Lung (tissue), 16 donors: ENCODE measurements around the gene GRSF1. TPM values are rescaled to one million over a fixed set of nuclear protein-coding genes. Genes with fewer than 3 reads are reported as not detected.

Experiments used
- ATAC-seq: fragments of 200-7000 bp; cut with Tn5 transposase; one replicate; pipeline ENCODE4 v1.9.1; 2020; ENCODE audit warnings: moderate number of reproducible peaks; ENCODE audit not compliant: insufficient read depth, low FRiP score
- DNase-seq, 3 donors: peaks; one replicate each; pipeline ENCODE4 v3.0.0-alpha.2; 2013 to 2017
- H3K27ac ChIP-seq, 2 donors: one replicate each; pipeline ENCODE4 v1.5.1; 2013; ENCODE audit warnings: mild to moderate bottlenecking in 2 of 2, moderate library complexity in 2 of 2, control low read depth in 1 of 2, inconsistent platforms in 1 of 2, low read depth in 1 of 2, low read length in 1 of 2
- H3K27me3 ChIP-seq, 3 donors: one replicate each; pipeline ENCODE4 v1.5.1; 2013; ENCODE audit warnings: low read length in 2 of 3; ENCODE audit not compliant: control insufficient read depth in 3 of 3, insufficient read depth in 3 of 3
- H3K36me3 ChIP-seq, 4 donors: one replicate each; pipeline ENCODE4 v1.5.1; 2013; ENCODE audit warnings: low read length in 4 of 4, mild to moderate bottlenecking in 1 of 4, moderate library complexity in 1 of 4; ENCODE audit not compliant: control insufficient read depth in 4 of 4, insufficient read depth in 4 of 4
- H3K4me1 ChIP-seq, 5 donors: one replicate each; pipeline ENCODE4 v1.5.1; 2013; ENCODE audit warnings: low read length in 5 of 5, mild to moderate bottlenecking in 2 of 5, moderate library complexity in 1 of 5; ENCODE audit not compliant: control insufficient read depth in 5 of 5, insufficient read depth in 5 of 5
- H3K4me3 ChIP-seq: one replicate; pipeline ENCODE4 v1.5.1; 2013; ENCODE audit warnings: mild to moderate bottlenecking, control low read depth, moderate library complexity
- H3K9ac ChIP-seq, 2 donors: one replicate each; pipeline ENCODE4 v1.5.1; 2013; ENCODE audit warnings: low read length in 2 of 2, control low read depth in 1 of 2; ENCODE audit not compliant: insufficient read depth in 1 of 2
- H3K9me3 ChIP-seq, 4 donors: one replicate each; pipeline ENCODE4 v1.5.1; 2013; ENCODE audit warnings: low read length in 3 of 4, mild to moderate bottlenecking in 1 of 4, moderate library complexity in 1 of 4; ENCODE audit not compliant: control insufficient read depth in 4 of 4, insufficient read depth in 3 of 4
- WGBS, 2 donors: extraction: QIAGEN DNeasy Blood & Tissue Kit; methylation state at CpG; one replicate each; pipeline ENCODE4 v1.1.7; 2013; 5-methylcytosine and 5-hydroxymethylcytosine counted together
- long read RNA-seq, 5 donors: transcript quantifications; one replicate each; lab custom pipeline, GENCODE V29; 2026
- polyA plus RNA-seq, 2 donors: library from polyadenylated mRNA; stranded (reverse); fragments of 200-250 nt; gene quantifications; one replicate each; pipeline ENCODE4 v1.2.1, GENCODE V29; 2013
- total RNA-seq, 2 donors: library from RNA; depleted of rRNA in 1 of 2; stranded (reverse); fragments of >200 nt in 1 of 2; gene quantifications; one replicate each; pipeline ENCODE4 v1.2.1, GENCODE V29; 2014 to 2021
- TF ChIP-seq, protein P1 (sequence below): IDR thresholded peaks from 2 replicates; pipeline ENCODE4 v1.5.1; 2012; ENCODE audit warnings: mild to moderate bottlenecking; ENCODE audit errors: control extremely low read depth, extremely low read depth
- donor health status: control.
- donor health status: control.
- donor health status: Bipolar disorder and iron deficiency.
- donor health status: healthy.
- donor health status: DM: yes; HTN: yes; CAD: no.

Gene GRSF1, protein sequence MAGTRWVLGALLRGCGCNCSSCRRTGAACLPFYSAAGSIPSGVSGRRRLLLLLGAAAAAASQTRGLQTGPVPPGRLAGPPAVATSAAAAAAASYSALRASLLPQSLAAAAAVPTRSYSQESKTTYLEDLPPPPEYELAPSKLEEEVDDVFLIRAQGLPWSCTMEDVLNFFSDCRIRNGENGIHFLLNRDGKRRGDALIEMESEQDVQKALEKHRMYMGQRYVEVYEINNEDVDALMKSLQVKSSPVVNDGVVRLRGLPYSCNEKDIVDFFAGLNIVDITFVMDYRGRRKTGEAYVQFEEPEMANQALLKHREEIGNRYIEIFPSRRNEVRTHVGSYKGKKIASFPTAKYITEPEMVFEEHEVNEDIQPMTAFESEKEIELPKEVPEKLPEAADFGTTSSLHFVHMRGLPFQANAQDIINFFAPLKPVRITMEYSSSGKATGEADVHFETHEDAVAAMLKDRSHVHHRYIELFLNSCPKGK
- total RNA-seq (10 to 100 TPM; 50.3 to 64.6 TPM), polyA plus RNA-seq (10 to 100 TPM; 28.5 to 44.7 TPM)
- long read RNA-seq, donor 1, full-length matches to known transcripts: 31 of 31 reads
- long read RNA-seq, donor 1, partial matches to known transcripts: 0 of 31 reads
- long read RNA-seq, donor 1, other reads (novel, unspliced or antisense): 0 of 31 reads
- long read RNA-seq, donor 2, full-length matches to known transcripts: 4 of 4 reads
- long read RNA-seq, donor 2, partial matches to known transcripts: 0 of 4 reads
- long read RNA-seq, donor 2, other reads (novel, unspliced or antisense): 0 of 4 reads
- long read RNA-seq, donor 3, full-length matches to known transcripts: 10 of 10 reads
- long read RNA-seq, donor 3, partial matches to known transcripts: 0 of 10 reads
- long read RNA-seq, donor 3, other reads (novel, unspliced or antisense): 0 of 10 reads
- long read RNA-seq, donor 4, full-length matches to known transcripts: 2 of 2 reads
- long read RNA-seq, donor 4, partial matches to known transcripts: 0 of 2 reads
- long read RNA-seq, donor 4, other reads (novel, unspliced or antisense): 0 of 2 reads
- long read RNA-seq, donor 5, full-length matches to known transcripts: 22 of 59 reads
- long read RNA-seq, donor 5, partial matches to known transcripts: 37 of 59 reads
- long read RNA-seq, donor 5, other reads (novel, unspliced or antisense): 0 of 59 reads

DNA sequence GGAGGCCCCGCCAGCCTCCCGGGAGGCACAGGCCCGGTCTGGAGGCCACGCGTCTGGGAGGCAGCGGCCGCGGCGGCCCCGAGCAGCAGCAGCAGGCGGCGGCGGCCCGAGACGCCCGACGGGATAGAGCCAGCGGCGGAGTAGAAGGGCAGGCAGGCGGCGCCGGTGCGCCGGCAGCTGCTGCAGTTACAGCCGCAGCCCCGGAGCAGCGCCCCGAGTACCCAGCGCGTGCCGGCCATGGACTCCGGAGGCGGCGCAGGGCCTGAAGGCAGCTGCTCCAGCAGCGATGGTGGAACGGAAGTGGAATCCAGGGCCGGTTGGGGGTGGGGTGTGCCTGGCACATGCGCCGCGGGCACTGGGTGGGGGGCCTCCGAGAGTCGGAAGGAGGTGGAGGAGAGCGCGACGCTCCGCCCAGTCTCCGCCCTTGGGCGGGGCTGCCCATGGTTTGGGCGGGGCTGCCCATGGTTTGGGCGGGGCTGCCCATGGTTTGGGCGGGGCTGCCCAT lies at the start of gene GRSF1:
GRSF1 (minus strand) TSS at position 302 of the 505 bp plus-strand sequence; CDS start at position 239, 63 bp downstream.
- peak; percentile 90 to 94 (median 92) for DNase-seq
- Histone ChIP-seq H3K9ac (peak within 1 kb of the TSS; percentile 90 to 91), H3K27me3 (no peaks in the 10 kb centered on the region), H3K9me3 (no peaks in the 10 kb centered on the region), H3K4me1 (peaks cover 0 to 12% (median 4%) of the 10 kb centered on the region in 5 donors), H3K36me3 (peaks cover 0 to 11% (median 3%) of the 10 kb centered on the region in 4 donors), H3K27ac (peak within 1 kb of the TSS; percentile 92 to 99), H3K4me3 (peak within 1 kb of the TSS; percentile 75)
- TF ChIP-seq, protein P1, sequence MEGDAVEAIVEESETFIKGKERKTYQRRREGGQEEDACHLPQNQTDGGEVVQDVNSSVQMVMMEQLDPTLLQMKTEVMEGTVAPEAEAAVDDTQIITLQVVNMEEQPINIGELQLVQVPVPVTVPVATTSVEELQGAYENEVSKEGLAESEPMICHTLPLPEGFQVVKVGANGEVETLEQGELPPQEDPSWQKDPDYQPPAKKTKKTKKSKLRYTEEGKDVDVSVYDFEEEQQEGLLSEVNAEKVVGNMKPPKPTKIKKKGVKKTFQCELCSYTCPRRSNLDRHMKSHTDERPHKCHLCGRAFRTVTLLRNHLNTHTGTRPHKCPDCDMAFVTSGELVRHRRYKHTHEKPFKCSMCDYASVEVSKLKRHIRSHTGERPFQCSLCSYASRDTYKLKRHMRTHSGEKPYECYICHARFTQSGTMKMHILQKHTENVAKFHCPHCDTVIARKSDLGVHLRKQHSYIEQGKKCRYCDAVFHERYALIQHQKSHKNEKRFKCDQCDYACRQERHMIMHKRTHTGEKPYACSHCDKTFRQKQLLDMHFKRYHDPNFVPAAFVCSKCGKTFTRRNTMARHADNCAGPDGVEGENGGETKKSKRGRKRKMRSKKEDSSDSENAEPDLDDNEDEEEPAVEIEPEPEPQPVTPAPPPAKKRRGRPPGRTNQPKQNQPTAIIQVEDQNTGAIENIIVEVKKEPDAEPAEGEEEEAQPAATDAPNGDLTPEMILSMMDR: no peak
- WGBS, 2 donors: 0% methylated on average over 39 to 50 of the region's 51 CpGs
- peak; percentile 96 for ATAC-seq

DNA sequence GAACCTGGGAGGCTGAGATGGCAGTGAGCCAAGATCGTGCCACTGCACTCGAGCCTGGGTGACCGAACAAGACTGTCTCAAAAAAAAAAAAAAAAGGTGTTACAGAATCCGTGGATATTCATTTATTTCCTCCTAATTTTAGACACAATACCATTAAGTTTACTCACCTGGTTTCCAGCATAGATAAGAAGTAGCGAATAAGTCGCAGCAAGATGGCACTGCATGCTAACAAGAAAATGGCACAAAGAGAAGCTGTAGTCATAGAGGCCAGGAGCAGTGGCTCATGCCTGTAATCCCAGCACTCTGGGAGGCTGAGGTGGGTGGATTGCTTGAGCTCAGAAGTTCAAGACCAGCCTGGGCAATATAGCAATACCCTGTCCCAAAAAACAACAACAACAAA lies 45.5 kb upstream of the GRSF1 start:
- TF ChIP-seq, protein P1: no peak
- Histone ChIP-seq H3K9me3 (no peaks in the 10 kb centered on the region), H3K4me3 (no peak overlapping the region), H3K27ac (no peak overlapping the region), H3K9ac (no peak overlapping the region), H3K36me3 (no peaks in the 10 kb centered on the region), H3K4me1 (no peaks in the 10 kb centered on the region), H3K27me3 (no peaks in the 10 kb centered on the region)
- no peak for ATAC-seq
- peak in 1 of 3 donors; percentile 18 for DNase-seq
- WGBS, 2 donors: 58 to 78% methylated on average over 6 of the region's 6 CpGs

DNA sequence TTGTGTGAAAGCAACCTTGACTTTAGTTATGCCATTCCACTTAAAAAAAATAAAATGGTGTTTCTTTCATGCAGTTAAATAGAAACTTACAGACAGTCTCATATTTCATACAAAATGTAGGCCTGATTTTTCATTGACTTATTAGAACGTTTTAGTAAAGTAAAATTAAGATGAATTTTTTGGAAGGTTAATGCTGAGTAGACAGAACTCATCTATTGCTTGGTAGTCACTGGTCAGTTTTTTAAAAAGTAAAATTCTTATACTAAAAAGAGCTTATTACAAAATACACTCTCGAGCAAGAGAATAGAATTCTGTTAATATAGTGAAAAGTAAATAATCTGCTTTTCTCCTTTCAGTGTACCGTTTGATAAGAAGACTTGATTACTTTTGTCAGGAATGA lies 41.0 kb upstream of the GRSF1 start:
- Histone ChIP-seq H3K36me3 (no peaks in the 10 kb centered on the region), H3K27ac (no peak overlapping the region), H3K4me3 (no peak overlapping the region), H3K4me1 (no peaks in the 10 kb centered on the region), H3K27me3 (no peaks in the 10 kb centered on the region), H3K9ac (no peak overlapping the region), H3K9me3 (no peaks in the 10 kb centered on the region)
- TF ChIP-seq, protein P1: no peak
- DNase-seq (no peak), ATAC-seq (no peak)
- WGBS, 2 donors: 61 to 82% methylated on average over 3 of the region's 3 CpGs
